K562 (cell line): Measurements from ENCODE around the gene ARPC1A. TPM values are rescaled to one million over a fixed set of nuclear protein-coding genes. Genes with fewer than 3 reads are reported as not detected.

Experiments
- ARHGAP35 ChIP-seq: fragments of 450-650 bp; IDR thresholded peaks from 2 replicates; pipeline ENCODE4 v1.6.1; 2018; ENCODE audit not compliant: partially characterized antibody
- BCOR ChIP-seq: fragments of 450-650 bp; IDR thresholded peaks from 2 replicates; pipeline ENCODE4 v1.6.1; 2016
- E2F4 ChIP-seq: sonication (generic); formaldehyde crosslinking; IDR thresholded peaks from 2 replicates; pipeline ENCODE4 v1.8.0; 2022; ENCODE audit warnings: mild to moderate bottlenecking, low read depth, missing genetic modification reagents
- HINFP ChIP-seq: fragments of 450-650 bp; conservative IDR thresholded peaks from 2 replicates; pipeline ENCODE4 v1.6.1; 2016; ENCODE audit warnings: missing genetic modification characterization, low read depth, mild to moderate bottlenecking, control low read depth, missing compliant biosample characterization
- KDM2B ChIP-seq: fragments of 250-450 bp; sonication (Bioruptor Pico); IDR thresholded peaks from 2 replicates; pipeline ENCODE4 v1.8.0; 2021; ENCODE audit warnings: mild to moderate bottlenecking, moderate library complexity
- LARP7 ChIP-seq: fragments of 450-650 bp; IDR thresholded peaks from 2 replicates; pipeline ENCODE4 v1.6.1; 2016
- MAFG ChIP-seq: fragments of 450-650 bp; conservative IDR thresholded peaks from 2 replicates; pipeline ENCODE4 v1.6.1; 2016; ENCODE audit warnings: missing genetic modification characterization, missing compliant biosample characterization
- POLR2H ChIP-seq: IDR thresholded peaks from 2 replicates; pipeline ENCODE4 v1.6.1; 2016; ENCODE audit warnings: missing genetic modification characterization, low read depth, mild to moderate bottlenecking, control low read depth, missing compliant biosample characterization, moderate library complexity
- RAD21 ChIP-seq, 2 experiments: fragments of 250-450 bp in 1 of 2; fragments of 450-650 bp in 1 of 2; sonication (Bioruptor Pico) in 1 of 2; formaldehyde crosslinking in 1 of 2; IDR thresholded peaks in 1 of 2; conservative IDR thresholded peaks in 1 of 2; 2 replicates each; pipeline versions ENCODE4 v1.4.0 to v1.8.0; 2020 to 2022; ENCODE audit warnings: mild to moderate bottlenecking in 2 of 2, moderate library complexity in 1 of 2
- SIRT6 ChIP-seq: IDR thresholded peaks from one replicate; pipeline ENCODE4 v1.6.1; 2012; ENCODE audit warnings: low read depth, mild to moderate bottlenecking, control low read depth, inconsistent platforms, low read length, moderate library complexity
- SMAD3 ChIP-seq: fragments of 450-650 bp; formaldehyde crosslinking; conservative IDR thresholded peaks from 2 replicates; pipeline ENCODE4 v1.4.0; 2020; ENCODE audit warnings: mild to moderate bottlenecking
- ZBTB1 ChIP-seq: sonication (generic); formaldehyde crosslinking; IDR thresholded peaks from 2 replicates; pipeline ENCODE4 v1.8.1; 2023; ENCODE audit warnings: missing genetic modification reagents, low read depth, mild to moderate bottlenecking, borderline replicate concordance
- ZBTB26 ChIP-seq: fragments of 450-650 bp; formaldehyde crosslinking; IDR thresholded peaks from 2 replicates; pipeline ENCODE4 v1.4.0; 2022; ENCODE audit warnings: missing genetic modification characterization
- ZBTB5 ChIP-seq: fragments of 450-650 bp; IDR thresholded peaks from 2 replicates; pipeline ENCODE4 v1.6.1; 2017; ENCODE audit warnings: antibody characterized with exemption
- ZNF212 ChIP-seq: fragments of 450-650 bp; formaldehyde crosslinking; IDR thresholded peaks from 2 replicates; pipeline ENCODE4 v1.4.0; 2020; ENCODE audit warnings: mild to moderate bottlenecking
- ZNF217 ChIP-seq: sonication (generic); formaldehyde crosslinking; IDR thresholded peaks from 2 replicates; pipeline ENCODE4 v1.8.0; 2022; ENCODE audit warnings: mild to moderate bottlenecking, missing genetic modification reagents
- ZNF354B ChIP-seq: fragments of 250-450 bp; sonication (Bioruptor Pico); IDR thresholded peaks from 2 replicates; pipeline ENCODE4 v1.4.0; 2020
- polyA plus RNA-seq, 8 experiments: library from polyadenylated mRNA; depleted of rRNA in 4 of 8; stranded (reverse) in 5 of 8; unstranded in 3 of 8; fragments of >200 nt; fragmentation: Nextera tagmentation in 2 of 8; fragmentation: Illumina TruSeq in 1 of 8; extraction: Ambion mirVana in 2 of 8; extraction: Trizol in 1 of 8; gene quantifications; 2 replicates each; pipeline versions ENCODE4 v1.2.1 to v1.2.3, GENCODE V29; 2011 to 2014; ENCODE audit warnings: inconsistent platforms in 1 of 8, missing spikeins in 1 of 8
- total RNA-seq, 7 experiments: library from RNA; depleted of rRNA in 6 of 7; stranded (reverse); fragments of >200 nt in 6 of 7; fragmentation: Illumina TruSeq in 2 of 7; extraction: Trizol in 2 of 7; gene quantifications; 2 replicates each; pipeline versions ENCODE4 v1.2.1 to v1.2.3, GENCODE V29; 2011 to 2021; ENCODE audit warnings: low replicate concordance in 1 of 7
- TF ChIP-seq, protein P1 (sequence below): fragments of 450-650 bp; IDR thresholded peaks from 2 replicates; pipeline ENCODE4 v1.6.1; 2016; ENCODE audit warnings: borderline replicate concordance
- TF ChIP-seq, protein P2 (sequence below): fragments of 250-450 bp; sonication (Bioruptor Pico); IDR thresholded peaks from 2 replicates; pipeline ENCODE4 v1.4.0; 2020; ENCODE audit warnings: mild to moderate bottlenecking

Gene ARPC1A
- total and polyA plus RNA-seq, 9 of the 15 experiments (the other 6 are each of a cell fraction or from before 2014, with no cell fraction given): 39.5 to 151 (median 86.1) TPM

- TF ChIP-seq RAD21 (CRISPR knock-in tag; conservative IDR thresholded peaks at IDR 0.05 in 1 of 2, IDR thresholded peaks at IDR 0.05 in 1 of 2): no peak
- no peak for TF ChIP-seq MAFG (tag)
- TF ChIP-seq ZBTB5: 0 out of 2 replicates have a peak, but pooled peaks have one; percentile 59
- no peak for TF ChIP-seq BCOR
- no peak for TF ChIP-seq ARHGAP35
- no peak for TF ChIP-seq SIRT6
- TF ChIP-seq ZBTB26 (CRISPR knock-in tag): no peak
- no peak for TF ChIP-seq HINFP (tag)
- TF ChIP-seq LARP7: no peak
- TF ChIP-seq E2F4: no peak
- TF ChIP-seq POLR2H (tag): no peak
- TF ChIP-seq ZNF212 (CRISPR knock-in tag): no peak
- TF ChIP-seq ZNF354B (CRISPR knock-in tag): no peak
- TF ChIP-seq, protein P1, sequence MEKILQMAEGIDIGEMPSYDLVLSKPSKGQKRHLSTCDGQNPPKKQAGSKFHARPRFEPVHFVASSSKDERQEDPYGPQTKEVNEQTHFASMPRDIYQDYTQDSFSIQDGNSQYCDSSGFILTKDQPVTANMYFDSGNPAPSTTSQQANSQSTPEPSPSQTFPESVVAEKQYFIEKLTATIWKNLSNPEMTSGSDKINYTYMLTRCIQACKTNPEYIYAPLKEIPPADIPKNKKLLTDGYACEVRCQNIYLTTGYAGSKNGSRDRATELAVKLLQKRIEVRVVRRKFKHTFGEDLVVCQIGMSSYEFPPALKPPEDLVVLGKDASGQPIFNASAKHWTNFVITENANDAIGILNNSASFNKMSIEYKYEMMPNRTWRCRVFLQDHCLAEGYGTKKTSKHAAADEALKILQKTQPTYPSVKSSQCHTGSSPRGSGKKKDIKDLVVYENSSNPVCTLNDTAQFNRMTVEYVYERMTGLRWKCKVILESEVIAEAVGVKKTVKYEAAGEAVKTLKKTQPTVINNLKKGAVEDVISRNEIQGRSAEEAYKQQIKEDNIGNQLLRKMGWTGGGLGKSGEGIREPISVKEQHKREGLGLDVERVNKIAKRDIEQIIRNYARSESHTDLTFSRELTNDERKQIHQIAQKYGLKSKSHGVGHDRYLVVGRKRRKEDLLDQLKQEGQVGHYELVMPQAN: no peak
- no peak for TF ChIP-seq SMAD3
- TF ChIP-seq, protein P2, sequence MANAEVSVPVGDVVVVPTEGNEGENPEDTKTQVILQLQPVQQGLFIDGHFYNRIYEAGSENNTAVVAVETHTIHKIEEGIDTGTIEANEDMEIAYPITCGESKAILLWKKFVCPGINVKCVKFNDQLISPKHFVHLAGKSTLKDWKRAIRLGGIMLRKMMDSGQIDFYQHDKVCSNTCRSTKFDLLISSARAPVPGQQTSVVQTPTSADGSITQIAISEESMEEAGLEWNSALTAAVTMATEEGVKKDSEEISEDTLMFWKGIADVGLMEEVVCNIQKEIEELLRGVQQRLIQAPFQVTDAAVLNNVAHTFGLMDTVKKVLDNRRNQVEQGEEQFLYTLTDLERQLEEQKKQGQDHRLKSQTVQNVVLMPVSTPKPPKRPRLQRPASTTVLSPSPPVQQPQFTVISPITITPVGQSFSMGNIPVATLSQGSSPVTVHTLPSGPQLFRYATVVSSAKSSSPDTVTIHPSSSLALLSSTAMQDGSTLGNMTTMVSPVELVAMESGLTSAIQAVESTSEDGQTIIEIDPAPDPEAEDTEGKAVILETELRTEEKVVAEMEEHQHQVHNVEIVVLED (CRISPR knock-in tag): no peak
- TF ChIP-seq ZNF217 (CRISPR knock-in tag): no peak
- no peak for TF ChIP-seq ZBTB1
- no peak for TF ChIP-seq KDM2B (CRISPR knock-in tag)
These were observed 44.2 kb downstream of the ARPC1A start (continued) for GRCh38 chr7:99369767-99370391.
